Neural progenitor cell (in vitro differentiated cells): ENCODE measurements around the gene SIGLEC1.

Source experiments
- EZH2 ChIP-seq: fragments of 200-600 bp; sonication (generic); IDR thresholded peaks from 2 replicates; pipeline ENCODE4 v1.6.1; 2017; ENCODE audit warnings: antibody characterized with exemption, mild to moderate bottlenecking, moderate library complexity
- TF ChIP-seq, protein P1 (sequence below): fragments of 200-600 bp; sonication (generic); IDR thresholded peaks from 2 replicates; pipeline ENCODE4 v1.5.1; 2017; ENCODE audit warnings: antibody characterized with exemption, mild to moderate bottlenecking

- TF ChIP-seq, protein P1, sequence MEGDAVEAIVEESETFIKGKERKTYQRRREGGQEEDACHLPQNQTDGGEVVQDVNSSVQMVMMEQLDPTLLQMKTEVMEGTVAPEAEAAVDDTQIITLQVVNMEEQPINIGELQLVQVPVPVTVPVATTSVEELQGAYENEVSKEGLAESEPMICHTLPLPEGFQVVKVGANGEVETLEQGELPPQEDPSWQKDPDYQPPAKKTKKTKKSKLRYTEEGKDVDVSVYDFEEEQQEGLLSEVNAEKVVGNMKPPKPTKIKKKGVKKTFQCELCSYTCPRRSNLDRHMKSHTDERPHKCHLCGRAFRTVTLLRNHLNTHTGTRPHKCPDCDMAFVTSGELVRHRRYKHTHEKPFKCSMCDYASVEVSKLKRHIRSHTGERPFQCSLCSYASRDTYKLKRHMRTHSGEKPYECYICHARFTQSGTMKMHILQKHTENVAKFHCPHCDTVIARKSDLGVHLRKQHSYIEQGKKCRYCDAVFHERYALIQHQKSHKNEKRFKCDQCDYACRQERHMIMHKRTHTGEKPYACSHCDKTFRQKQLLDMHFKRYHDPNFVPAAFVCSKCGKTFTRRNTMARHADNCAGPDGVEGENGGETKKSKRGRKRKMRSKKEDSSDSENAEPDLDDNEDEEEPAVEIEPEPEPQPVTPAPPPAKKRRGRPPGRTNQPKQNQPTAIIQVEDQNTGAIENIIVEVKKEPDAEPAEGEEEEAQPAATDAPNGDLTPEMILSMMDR = no peak
- TF ChIP-seq EZH2 = no peak
These were observed 7.7 kb upstream of the SIGLEC1 start for GRCh38 chr20:3720068-3720467.
